PC-9 (cell line): ENCODE results near the gene SV2A.
"Not testable (repeated sequence)": the region's sequence is repeated elsewhere in the genome, so short reads cannot be mapped to it uniquely, and the experiment has no call there.

ENCODE experiments used
- EZH2 ChIP-seq: fragments of 200-600 bp; sonication (generic); IDR thresholded peaks from 2 replicates; pipeline ENCODE4 v1.8.0; 2017; ENCODE audit warnings: antibody characterized with exemption, low read depth
- TF ChIP-seq, protein P1 (sequence below): fragments of 200-600 bp; sonication (generic); conservative IDR thresholded peaks from 2 replicates; pipeline ENCODE4 v1.6.1; 2017; ENCODE audit warnings: mixed run types, antibody characterized with exemption, mild to moderate bottlenecking, moderate library complexity

DNA sequence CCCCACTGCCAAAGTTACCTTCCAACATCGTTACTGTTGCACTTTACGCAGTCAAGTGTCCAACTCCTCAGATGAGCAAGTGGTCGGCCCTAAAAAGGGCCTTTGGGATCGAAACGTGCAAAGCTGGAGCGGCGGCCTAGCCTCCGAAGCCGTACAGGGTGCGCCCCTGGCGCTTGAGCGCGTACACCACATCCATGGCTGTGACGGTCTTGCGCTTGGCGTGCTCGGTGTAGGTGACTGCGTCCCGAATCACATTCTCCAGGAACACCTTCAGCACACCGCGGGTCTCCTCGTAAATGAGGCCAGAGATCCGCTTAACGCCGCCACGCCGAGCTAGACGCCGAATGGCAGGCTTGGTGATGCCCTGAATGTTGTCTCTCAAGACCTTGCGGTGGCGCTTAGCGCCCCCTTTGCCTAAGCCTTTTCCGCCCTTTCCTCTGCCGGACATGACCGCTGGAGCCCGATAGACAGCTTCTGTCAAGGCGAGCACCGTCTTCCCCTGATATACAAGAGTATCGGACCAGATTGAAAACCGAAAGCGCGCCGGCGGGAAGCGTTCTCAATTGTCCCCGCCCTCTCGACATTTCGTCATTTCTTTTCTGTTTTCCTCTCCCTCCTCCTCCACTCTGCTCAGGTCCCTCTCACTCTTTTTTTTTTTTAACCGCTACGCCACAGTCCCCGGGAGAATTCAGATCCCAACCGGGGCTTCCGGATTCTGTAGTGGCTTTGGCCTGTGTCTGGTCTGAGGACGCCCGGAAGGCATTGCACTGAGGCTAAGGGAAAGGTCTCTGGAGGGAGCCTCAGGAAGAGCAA, 56.8 kb downstream of the SV2A start:
- TF ChIP-seq, protein P1, sequence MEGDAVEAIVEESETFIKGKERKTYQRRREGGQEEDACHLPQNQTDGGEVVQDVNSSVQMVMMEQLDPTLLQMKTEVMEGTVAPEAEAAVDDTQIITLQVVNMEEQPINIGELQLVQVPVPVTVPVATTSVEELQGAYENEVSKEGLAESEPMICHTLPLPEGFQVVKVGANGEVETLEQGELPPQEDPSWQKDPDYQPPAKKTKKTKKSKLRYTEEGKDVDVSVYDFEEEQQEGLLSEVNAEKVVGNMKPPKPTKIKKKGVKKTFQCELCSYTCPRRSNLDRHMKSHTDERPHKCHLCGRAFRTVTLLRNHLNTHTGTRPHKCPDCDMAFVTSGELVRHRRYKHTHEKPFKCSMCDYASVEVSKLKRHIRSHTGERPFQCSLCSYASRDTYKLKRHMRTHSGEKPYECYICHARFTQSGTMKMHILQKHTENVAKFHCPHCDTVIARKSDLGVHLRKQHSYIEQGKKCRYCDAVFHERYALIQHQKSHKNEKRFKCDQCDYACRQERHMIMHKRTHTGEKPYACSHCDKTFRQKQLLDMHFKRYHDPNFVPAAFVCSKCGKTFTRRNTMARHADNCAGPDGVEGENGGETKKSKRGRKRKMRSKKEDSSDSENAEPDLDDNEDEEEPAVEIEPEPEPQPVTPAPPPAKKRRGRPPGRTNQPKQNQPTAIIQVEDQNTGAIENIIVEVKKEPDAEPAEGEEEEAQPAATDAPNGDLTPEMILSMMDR, result not testable (repeated sequence)
- not testable (repeated sequence) for TF ChIP-seq EZH2
